HL-60 (cell line): ENCODE measurements around the gene SCGB1D2.
A peak's percentile ranks its signal among the peaks of the same experiment; 100 is the strongest.
"Not testable (repeated sequence)": the region's sequence is repeated elsewhere in the genome, so short reads cannot be mapped to it uniquely, and the experiment has no call there.

Experiments used
- DNase-seq, 2 experiments: peaks; one replicate each; pipeline ENCODE4 v3.0.0-alpha.2; 2010 to 2020; ENCODE audit warnings: low read depth in 1 of 2, low spot score in 1 of 2
- H3K27ac ChIP-seq: fragments of 250-450 bp; sonication (Bioruptor Pico); replicated peaks from 2 replicates; pipeline ENCODE4 v1.5.1; 2020; ENCODE audit warnings: mild to moderate bottlenecking, moderate library complexity
- H3K27me3 ChIP-seq: fragments of 250-450 bp; sonication (Bioruptor Pico); 2 replicates; pipeline ENCODE4 v1.5.1; 2021; ENCODE audit warnings: mild to moderate bottlenecking, moderate library complexity; ENCODE audit not compliant: insufficient read depth, poor library complexity, severe bottlenecking
- H3K4me3 ChIP-seq: replicated peaks from 2 replicates; pipeline ENCODE4 v1.5.1; 2011; ENCODE audit warnings: mild to moderate bottlenecking, control low read depth, low read length; ENCODE audit not compliant: insufficient read depth
- GABPA ChIP-seq: IDR thresholded peaks from 2 replicates; pipeline ENCODE4 v1.6.1; 2012; ENCODE audit warnings: low read depth
- POLR2AphosphoS5 ChIP-seq: IDR thresholded peaks from 2 replicates; pipeline ENCODE4 v1.6.1; 2012; ENCODE audit warnings: low read depth
- SPI1 ChIP-seq: IDR thresholded peaks from 2 replicates; pipeline ENCODE4 v1.6.1; 2012; ENCODE audit warnings: low read depth, mild to moderate bottlenecking, borderline replicate concordance
- long read RNA-seq: library from polyadenylated mRNA; unstranded; transcript quantifications from one replicate; pipeline ENCODE4 v2.0.0, GENCODE V29; 2020
- TF ChIP-seq, protein P1 (sequence below): IDR thresholded peaks from 2 replicates; pipeline ENCODE4 v1.6.1; 2012; ENCODE audit warnings: low read depth; ENCODE audit not compliant: insufficient replicate concordance
- TF ChIP-seq, protein P2 (sequence below): IDR thresholded peaks from one replicate; pipeline ENCODE4 v1.5.1; 2011; ENCODE audit warnings: low read length, control low read depth, inconsistent platforms; ENCODE audit not compliant: insufficient read depth

The SCGB1D2 gene, protein sequence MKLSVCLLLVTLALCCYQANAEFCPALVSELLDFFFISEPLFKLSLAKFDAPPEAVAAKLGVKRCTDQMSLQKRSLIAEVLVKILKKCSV
- long read RNA-seq, result 0 reads

DNA sequence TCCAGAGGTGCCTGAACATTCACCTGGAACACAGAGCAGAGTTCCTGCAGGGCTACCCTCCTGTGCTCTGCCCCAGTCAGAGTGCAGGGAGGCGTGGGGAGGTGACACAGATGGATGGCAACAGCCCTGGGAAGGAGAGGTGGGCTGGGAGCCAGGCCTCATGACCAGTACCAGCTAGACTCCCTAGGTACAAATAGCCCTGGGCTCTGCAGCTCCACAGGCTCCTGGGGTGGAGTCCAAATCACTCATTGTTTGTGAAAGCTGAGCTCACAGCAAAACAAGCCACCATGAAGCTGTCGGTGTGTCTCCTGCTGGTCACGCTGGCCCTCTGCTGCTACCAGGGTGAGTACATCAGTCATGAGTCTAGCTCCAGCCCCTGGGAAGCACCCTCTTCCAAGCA lies at the start of gene SCGB1D2:
Gene SCGB1D2, plus strand, starts transcription at position 219 of the 400 bp plus-strand sequence. Its CDS starts 69 bp downstream, at position 288.
- no peak within 1 kb of the TSS for H3K4me3 ChIP-seq
- no peak for DNase-seq
- H3K27me3 ChIP-seq, result no peaks in the 10 kb centered on the region
- TF ChIP-seq, protein P1, sequence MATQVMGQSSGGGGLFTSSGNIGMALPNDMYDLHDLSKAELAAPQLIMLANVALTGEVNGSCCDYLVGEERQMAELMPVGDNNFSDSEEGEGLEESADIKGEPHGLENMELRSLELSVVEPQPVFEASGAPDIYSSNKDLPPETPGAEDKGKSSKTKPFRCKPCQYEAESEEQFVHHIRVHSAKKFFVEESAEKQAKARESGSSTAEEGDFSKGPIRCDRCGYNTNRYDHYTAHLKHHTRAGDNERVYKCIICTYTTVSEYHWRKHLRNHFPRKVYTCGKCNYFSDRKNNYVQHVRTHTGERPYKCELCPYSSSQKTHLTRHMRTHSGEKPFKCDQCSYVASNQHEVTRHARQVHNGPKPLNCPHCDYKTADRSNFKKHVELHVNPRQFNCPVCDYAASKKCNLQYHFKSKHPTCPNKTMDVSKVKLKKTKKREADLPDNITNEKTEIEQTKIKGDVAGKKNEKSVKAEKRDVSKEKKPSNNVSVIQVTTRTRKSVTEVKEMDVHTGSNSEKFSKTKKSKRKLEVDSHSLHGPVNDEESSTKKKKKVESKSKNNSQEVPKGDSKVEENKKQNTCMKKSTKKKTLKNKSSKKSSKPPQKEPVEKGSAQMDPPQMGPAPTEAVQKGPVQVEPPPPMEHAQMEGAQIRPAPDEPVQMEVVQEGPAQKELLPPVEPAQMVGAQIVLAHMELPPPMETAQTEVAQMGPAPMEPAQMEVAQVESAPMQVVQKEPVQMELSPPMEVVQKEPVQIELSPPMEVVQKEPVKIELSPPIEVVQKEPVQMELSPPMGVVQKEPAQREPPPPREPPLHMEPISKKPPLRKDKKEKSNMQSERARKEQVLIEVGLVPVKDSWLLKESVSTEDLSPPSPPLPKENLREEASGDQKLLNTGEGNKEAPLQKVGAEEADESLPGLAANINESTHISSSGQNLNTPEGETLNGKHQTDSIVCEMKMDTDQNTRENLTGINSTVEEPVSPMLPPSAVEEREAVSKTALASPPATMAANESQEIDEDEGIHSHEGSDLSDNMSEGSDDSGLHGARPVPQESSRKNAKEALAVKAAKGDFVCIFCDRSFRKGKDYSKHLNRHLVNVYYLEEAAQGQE, result no peak
- TF ChIP-seq, protein P2, sequence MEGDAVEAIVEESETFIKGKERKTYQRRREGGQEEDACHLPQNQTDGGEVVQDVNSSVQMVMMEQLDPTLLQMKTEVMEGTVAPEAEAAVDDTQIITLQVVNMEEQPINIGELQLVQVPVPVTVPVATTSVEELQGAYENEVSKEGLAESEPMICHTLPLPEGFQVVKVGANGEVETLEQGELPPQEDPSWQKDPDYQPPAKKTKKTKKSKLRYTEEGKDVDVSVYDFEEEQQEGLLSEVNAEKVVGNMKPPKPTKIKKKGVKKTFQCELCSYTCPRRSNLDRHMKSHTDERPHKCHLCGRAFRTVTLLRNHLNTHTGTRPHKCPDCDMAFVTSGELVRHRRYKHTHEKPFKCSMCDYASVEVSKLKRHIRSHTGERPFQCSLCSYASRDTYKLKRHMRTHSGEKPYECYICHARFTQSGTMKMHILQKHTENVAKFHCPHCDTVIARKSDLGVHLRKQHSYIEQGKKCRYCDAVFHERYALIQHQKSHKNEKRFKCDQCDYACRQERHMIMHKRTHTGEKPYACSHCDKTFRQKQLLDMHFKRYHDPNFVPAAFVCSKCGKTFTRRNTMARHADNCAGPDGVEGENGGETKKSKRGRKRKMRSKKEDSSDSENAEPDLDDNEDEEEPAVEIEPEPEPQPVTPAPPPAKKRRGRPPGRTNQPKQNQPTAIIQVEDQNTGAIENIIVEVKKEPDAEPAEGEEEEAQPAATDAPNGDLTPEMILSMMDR, result no peak
- no peak for TF ChIP-seq SPI1
- no peak for TF ChIP-seq POLR2AphosphoS5
- TF ChIP-seq GABPA, result no peak
- no peak within 1 kb of the TSS for H3K27ac ChIP-seq

DNA sequence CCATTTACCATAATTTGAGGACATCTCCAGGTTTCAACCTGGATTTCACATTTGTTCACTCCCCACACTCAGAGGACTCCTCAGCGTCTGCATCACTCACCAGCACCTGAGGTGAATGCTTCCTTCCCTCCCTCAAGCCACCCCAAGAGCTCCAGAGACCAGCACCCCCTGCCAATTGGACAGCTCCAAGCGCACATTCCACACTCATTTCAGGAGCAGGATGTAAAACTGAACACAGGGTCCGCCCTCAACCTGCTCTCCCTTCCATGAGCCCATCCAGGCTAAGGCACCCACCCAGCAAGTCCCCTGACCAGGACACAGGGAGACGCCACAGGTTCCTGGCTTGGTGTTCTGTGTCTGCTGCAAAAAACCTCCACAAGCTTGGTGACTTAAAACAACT lies 48.1 kb upstream of the SCGB1D2 start:
- no peak overlapping the region for H3K27ac ChIP-seq
- no peak for DNase-seq
- no peak overlapping the region for H3K4me3 ChIP-seq
- H3K27me3 ChIP-seq, result no peaks in the 10 kb centered on the region
- TF ChIP-seq SPI1, result no peak
- TF ChIP-seq, protein P1, result peak; percentile 90
- TF ChIP-seq GABPA, result no peak
- no peak for TF ChIP-seq POLR2AphosphoS5
- TF ChIP-seq, protein P2, result no peak

DNA sequence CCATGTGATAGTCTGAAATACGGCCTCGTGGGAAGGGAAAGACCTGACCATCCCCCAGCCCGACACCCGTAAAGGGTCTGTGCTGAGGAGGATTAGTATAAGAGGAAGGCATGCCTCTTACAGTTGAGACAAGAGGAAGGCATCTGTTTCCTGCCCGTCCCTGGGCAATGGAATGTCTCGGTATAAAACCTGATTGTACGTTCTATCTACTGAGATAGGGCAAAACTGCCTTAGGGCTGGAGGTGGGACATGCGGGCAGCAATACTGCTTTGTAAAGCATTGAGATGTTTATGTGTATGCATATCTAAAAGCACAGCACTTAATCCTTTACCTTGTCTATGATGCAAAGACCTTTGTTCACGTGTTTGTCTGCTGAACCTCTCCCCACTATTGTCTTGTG lies 47.0 kb upstream of the SCGB1D2 start:
- not testable (repeated sequence) for H3K27me3 ChIP-seq, H3K27ac ChIP-seq, H3K4me3 ChIP-seq, DNase-seq

DNA sequence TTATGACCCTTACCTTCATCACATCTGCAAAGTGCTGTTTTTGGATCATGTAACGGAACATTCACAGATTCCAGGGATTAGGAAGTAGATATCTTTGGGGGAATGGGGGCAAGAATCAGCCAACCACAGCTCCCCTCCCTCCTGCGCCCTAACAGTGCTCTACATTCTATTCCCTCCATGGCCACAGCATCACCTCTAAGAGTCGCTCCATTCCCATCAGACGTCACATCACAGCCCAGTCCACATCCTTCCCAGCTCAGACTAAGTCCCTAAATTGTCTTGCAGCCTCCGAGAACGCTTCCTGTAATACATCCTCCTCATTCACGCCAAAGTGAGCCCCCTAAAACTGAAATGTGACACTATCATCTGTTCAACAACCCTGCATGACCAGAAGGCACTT lies 46.1 kb upstream of the SCGB1D2 start:
- H3K27me3 ChIP-seq, result no peaks in the 10 kb centered on the region
- TF ChIP-seq GABPA, result no peak
- TF ChIP-seq, protein P1, result no peak
- TF ChIP-seq SPI1, result no peak
- TF ChIP-seq POLR2AphosphoS5, result no peak
- no peak for DNase-seq
- no peak overlapping the region for H3K27ac ChIP-seq
- H3K4me3 ChIP-seq, result no peak overlapping the region

DNA sequence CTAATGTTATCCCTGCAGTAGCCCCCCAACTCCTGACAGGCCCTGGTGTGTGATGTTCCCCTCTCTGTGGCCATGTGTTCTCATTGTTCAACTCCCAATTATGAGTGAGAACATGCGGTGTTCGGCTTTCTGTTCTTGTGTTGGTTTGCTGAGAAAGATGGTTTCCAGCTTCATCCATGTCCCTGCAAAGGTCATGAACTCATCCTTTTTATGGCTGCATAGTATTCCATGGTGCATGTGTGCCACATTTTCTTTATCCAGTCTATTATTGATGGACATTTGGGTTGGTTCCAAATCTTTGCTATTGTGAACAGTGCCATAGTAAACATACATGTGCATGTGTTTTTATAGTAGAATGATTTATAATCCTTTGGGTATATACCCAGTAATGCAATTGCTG lies 44.6 kb upstream of the SCGB1D2 start:
- DNase-seq, H3K4me3 ChIP-seq, H3K27me3 ChIP-seq, H3K27ac ChIP-seq: not testable (repeated sequence)
